Stimulated activated CD8-positive, alpha-beta memory T cell treated with anti-CD3 and anti-CD28 coated beads, Interleukin-7, amount 100 ng/mL, for 4 hours (primary cell): Measurements from ENCODE around the gene PPP4C.

Source experiments
- DNase-seq, 2 donors: peaks; one replicate each; pipeline ENCODE4 v3.0.0-alpha.2; 2020; ENCODE audit warnings: low read depth in 2 of 2

Gene PPP4C

GRCh38 chr16:30054959-30055553, 20.7 kb upstream of the PPP4C start:
- DNase-seq = no peak

GRCh38 chr16:30060346-30060745, 15.4 kb upstream of the PPP4C start:
- DNase-seq = no peak

- DNase-seq = no peak
These were observed 14.8 kb upstream of the PPP4C start for GRCh38 chr16:30060836-30061554.

- DNase-seq = no peak
These were observed 12.4 kb upstream of the PPP4C start for GRCh38 chr16:30063278-30063892.

- peak; percentile 65 to 72 for DNase-seq
These were observed 11.7 kb upstream of the PPP4C start for GRCh38 chr16:30063893-30064728.

GRCh38 chr16:30064729-30065101, 11.1 kb upstream of the PPP4C start:
- no peak for DNase-seq

GRCh38 chr16:30065102-30065942, 10.5 kb upstream of the PPP4C start, which contains the start of gene ALDOA:
ALDOA (plus strand) TSS chr16:30065760; CDS start chr16:30066898, 1,138 bp downstream.
- peak; percentile 92 to 96 for DNase-seq

- peak in 1 of 2 donors; percentile 37 for DNase-seq
These were observed 9.6 kb upstream of the PPP4C start for GRCh38 chr16:30065943-30066760.

- no peak for DNase-seq
These were observed 8.8 kb upstream of the PPP4C start for GRCh38 chr16:30066761-30067583.

GRCh38 chr16:30067584-30067916, 8.2 kb upstream of the PPP4C start:
- DNase-seq = no peak

GRCh38 chr16:30068333-30068732, 7.5 kb upstream of the PPP4C start:
- DNase-seq = no peak

GRCh38 chr16:30068750-30069610, 6.8 kb upstream of the PPP4C start:
- DNase-seq = no peak

- no peak for DNase-seq
These were observed 6.0 kb upstream of the PPP4C start for GRCh38 chr16:30069611-30070462.

- DNase-seq = no peak
These were observed 5.3 kb upstream of the PPP4C start for GRCh38 chr16:30070490-30070889.

- no peak for DNase-seq
These were observed 540 bp downstream of the PPP4C start for GRCh38 chr16:30076276-30076791.

- no peak for DNase-seq
These were observed 1.9 kb downstream of the PPP4C start for GRCh38 chr16:30077656-30078055.

- DNase-seq = no peak
These were observed 3.0 kb downstream of the PPP4C start for GRCh38 chr16:30078744-30079143.
